Endothelial cell of umbilical vein (primary cell): ENCODE results near the gene PELI2.

Source experiments
- MYC ChIP-seq: IDR thresholded peaks from one replicate; pipeline ENCODE4 v1.6.1; 2011; ENCODE audit warnings: mild to moderate bottlenecking, low read depth, low read length
- POLR2A ChIP-seq: IDR thresholded peaks from 2 replicates; pipeline ENCODE4 v1.6.1; 2012; ENCODE audit warnings: low read depth, mild to moderate bottlenecking, control low read depth, low read length
- POLR2AphosphoS5 ChIP-seq: IDR thresholded peaks from 2 replicates; pipeline ENCODE4 v1.6.1; 2012; ENCODE audit warnings: low read depth, mild to moderate bottlenecking, control low read depth, low read length, moderate library complexity; ENCODE audit not compliant: insufficient read depth
- TF ChIP-seq, protein P1 (sequence below), 2 donors: IDR thresholded peaks; 1 replicate in 1 of 2; 2 replicates in 1 of 2; pipeline ENCODE4 v1.5.1; 2011; ENCODE audit warnings: low read length in 2 of 2, mild to moderate bottlenecking in 2 of 2, moderate library complexity in 2 of 2, control low read depth in 1 of 2, inconsistent platforms in 1 of 2, low read depth in 1 of 2; ENCODE audit not compliant: insufficient read depth in 1 of 2; ENCODE audit errors: extremely low read depth in 1 of 2
- TF ChIP-seq, protein P2 (sequence below): IDR thresholded peaks from 2 replicates; pipeline ENCODE4 v1.6.1; 2011; ENCODE audit not compliant: insufficient read depth, insufficient read length

DNA sequence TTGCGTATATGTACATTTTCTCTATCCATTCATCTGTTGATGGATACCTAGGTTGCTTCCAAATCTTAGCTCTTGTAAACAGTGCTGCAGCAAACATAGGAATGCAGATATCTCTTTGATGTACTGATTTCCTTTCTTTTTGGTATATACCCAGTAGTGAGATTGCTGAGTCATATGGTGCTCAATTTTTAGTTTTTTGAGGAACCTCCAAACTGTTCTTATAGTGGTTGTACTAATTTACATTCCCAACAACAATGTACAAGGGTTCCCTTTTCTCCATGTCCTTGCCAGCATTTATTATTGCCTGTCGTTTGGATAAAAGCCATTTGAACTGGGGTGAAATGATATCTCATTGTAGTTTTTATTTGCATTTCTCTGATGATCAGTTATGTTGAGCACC is 44.3 kb downstream of the PELI2 start:
- TF ChIP-seq, protein P1, sequence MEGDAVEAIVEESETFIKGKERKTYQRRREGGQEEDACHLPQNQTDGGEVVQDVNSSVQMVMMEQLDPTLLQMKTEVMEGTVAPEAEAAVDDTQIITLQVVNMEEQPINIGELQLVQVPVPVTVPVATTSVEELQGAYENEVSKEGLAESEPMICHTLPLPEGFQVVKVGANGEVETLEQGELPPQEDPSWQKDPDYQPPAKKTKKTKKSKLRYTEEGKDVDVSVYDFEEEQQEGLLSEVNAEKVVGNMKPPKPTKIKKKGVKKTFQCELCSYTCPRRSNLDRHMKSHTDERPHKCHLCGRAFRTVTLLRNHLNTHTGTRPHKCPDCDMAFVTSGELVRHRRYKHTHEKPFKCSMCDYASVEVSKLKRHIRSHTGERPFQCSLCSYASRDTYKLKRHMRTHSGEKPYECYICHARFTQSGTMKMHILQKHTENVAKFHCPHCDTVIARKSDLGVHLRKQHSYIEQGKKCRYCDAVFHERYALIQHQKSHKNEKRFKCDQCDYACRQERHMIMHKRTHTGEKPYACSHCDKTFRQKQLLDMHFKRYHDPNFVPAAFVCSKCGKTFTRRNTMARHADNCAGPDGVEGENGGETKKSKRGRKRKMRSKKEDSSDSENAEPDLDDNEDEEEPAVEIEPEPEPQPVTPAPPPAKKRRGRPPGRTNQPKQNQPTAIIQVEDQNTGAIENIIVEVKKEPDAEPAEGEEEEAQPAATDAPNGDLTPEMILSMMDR (IDR thresholded peaks at IDR 0.05; ENCODE audit: extremely low read depth in 1 of 2, insufficient read depth in 1 of 2, low read depth in 1 of 2, low read length in 2 of 2): no peak
- TF ChIP-seq POLR2AphosphoS5: no peak
- TF ChIP-seq MYC: no peak
- TF ChIP-seq, protein P2, sequence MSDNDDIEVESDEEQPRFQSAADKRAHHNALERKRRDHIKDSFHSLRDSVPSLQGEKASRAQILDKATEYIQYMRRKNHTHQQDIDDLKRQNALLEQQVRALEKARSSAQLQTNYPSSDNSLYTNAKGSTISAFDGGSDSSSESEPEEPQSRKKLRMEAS: no peak
- no peak for TF ChIP-seq POLR2A
